ENCODE results near the gene LRRC23.

The LRRC23 gene

DNA sequence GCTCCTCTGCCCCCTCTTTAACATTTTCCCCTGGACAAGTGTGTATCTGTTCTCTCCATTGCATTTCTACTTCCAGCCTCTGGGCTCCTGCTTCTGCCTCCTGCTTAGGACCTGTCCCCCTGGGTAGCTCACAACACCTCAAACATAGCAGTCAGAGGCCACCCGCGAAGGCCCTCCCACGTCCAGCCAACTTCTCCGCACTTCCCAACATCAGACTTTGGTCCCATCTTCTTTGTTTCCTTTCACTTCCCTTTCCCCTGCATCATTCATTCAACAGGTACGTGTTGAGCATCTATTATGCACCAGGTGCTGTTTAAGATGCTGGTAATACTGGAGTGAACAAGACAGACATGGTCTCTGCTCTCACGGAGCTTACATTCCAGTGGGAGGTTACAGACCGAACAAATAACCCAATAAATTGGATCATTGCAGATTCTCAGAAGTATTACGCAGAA lies 42.3 kb downstream of the LRRC23 start:
- no peak for DNase-seq

DNA sequence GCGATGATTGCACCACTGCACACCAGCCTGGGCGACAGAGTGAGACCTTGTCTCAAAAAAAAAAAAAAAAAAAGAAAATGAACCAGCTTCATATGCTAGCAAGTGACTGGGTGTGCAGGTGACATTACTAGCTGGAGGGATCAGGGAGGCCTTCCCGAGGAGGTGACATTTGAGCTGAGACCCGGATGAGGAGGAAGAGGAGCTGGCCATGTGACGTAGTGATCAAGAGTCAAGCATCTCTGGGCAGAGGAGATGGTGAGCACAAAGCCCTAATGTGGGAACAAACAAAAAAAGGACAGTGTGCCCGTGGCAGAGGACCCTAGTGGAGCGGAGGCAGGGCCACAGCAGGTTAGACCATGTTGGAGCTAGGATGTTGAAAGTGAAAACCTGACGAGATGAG lies 43.0 kb downstream of the LRRC23 start:
- DNase-seq: no peak

DNA sequence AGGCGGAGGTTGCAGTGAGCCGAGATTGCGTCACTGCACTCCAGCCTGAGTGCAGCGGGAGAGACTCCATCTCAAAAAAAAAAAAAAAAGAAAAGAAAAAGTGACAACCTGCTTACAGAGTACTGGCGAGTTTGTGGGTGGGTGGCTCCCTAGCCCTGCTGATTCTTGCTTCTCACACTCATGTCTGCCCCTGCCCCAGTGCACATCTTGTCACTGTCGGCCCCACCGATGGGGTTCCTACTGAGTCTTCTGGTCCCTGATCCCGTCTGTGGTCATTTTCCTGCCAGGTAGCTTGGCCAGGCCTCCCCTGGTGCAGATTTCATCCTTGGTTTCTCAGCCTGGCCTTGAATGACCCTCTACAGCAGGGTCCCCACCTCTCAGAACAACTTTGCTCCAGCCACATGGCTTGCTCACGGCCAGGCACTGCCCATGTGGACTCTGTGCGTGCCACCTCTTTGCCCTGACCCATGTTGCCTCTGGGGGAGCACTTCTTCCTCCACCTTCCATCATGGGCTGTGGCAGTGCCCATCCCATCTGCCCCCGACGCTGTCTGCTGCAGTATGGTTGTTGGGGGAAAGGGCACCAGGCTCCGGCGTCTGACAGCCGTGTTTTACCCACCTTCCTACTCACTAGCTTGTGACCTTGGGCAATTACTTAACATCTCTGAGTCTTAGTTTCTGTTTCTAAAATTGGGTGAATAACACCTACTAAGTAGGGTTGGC lies 44.4 kb downstream of the LRRC23 start:
- DNase-seq: peak; percentile 25

DNA sequence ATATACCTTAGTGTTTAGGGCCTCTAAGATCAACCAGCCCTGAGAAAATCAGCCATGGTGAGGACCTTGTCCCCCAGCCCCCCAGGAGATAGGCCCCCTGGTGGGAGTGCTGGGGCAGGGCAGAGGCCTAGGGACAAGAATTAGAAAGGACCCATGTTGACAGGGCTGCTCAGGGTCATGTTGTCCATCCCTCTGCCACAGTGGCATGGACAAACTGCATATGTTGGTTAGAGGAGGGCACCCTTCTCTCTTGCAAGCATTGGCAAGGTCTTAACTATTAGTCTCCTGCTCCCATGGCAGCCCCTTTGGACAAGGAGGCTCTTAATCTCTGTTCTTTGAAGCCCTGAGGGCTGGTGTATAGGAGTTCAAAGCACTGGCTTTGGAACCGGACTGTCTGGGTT lies 45.8 kb downstream of the LRRC23 start:
- peak; percentile 36 for DNase-seq

DNA sequence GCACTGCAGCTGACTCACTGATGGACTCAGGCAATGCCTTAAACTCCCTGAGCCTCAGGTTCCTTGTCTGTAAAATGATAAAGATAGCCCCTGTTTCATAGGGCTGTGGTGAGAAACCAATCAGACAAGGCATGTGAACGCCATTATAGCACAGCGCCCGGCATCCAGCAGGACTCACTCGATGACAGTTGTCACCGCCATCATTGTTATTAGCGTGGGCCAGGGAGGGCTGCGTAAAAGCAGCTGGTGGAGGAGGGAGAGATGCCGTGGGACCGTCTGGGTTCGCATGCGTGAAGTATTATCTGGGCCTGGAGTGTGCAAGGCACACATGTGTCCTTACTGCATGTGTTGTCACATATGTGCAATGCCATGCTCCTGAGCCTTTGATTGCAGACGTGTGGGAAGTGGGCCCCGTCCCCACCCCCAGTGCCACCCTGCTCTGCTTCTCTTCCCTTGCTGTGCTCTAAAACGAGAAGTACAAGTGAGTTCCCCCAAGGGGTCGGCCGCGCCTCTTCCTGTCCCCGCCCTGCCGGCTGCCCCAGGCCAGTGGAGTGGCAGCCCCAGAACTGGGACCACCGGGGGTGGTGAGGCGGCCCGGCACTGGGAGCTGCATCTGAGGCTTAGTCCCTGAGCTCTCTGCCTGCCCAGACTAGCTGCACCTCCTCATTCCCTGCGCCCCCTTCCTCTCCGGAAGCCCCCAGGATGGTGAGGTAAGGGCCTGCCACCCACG lies 46.4 kb downstream of the LRRC23 start, which contains the start of gene PTPN6:
PTPN6 (plus strand) TSS at position 546 of the 730 bp plus-strand sequence; CDS start at position 703, 157 bp downstream.
- DNase-seq: peak; percentile 93

DNA sequence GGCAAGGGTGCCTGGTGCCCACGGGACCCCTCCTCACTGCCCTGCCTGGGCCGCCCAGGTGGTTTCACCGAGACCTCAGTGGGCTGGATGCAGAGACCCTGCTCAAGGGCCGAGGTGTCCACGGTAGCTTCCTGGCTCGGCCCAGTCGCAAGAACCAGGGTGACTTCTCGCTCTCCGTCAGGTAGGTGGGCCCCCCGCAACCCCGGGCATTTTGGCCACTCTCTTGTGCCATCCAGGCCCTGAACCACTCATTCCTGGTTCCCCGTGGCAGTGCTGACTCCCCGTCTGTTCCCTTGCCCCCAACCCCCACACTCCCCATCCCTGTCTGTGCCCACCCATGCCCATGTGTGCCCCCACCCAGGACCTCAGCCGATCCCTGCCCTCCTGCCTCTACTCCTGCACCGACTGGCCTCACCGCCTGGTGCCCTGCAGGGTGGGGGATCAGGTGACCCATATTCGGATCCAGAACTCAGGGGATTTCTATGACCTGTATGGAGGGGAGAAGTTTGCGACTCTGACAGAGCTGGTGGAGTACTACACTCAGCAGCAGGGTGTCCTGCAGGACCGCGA lies 47.0 kb downstream of the LRRC23 start:
- no peak for DNase-seq

DNA sequence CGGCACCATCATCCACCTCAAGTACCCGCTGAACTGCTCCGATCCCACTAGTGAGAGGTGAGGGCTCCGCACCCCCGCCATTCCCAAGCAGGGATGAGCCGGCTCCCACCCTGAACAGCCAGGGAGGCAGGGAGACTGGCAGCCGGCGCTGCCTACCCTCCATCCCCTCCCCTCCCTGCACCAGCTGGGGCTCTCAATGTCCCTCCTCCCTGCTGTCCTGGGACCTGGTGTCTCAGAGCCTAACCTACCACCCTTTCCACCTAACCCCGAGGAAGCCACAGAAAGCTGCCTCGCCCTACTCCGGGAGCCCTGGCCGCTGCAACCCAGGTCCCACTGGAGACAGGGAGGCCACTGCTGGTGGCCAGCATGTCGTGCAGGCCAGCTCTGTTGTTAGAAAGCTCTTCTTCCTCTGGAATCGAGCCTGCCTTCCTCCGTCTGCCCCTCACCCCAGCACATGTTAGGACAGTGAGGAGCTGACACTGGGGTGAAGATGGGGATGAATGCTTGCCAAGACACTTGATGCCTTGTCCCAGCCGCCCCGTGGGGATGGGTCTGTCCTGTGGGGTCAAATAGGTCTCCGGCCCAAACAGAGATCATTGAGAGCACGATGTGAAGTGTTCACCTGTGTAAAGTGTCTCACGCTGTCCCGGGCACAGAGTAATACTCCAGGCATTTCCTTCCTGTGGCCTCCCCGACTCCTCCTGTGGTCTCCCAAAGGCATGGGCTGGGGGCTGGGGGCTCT lies 47.7 kb downstream of the LRRC23 start:
- no peak for DNase-seq

DNA sequence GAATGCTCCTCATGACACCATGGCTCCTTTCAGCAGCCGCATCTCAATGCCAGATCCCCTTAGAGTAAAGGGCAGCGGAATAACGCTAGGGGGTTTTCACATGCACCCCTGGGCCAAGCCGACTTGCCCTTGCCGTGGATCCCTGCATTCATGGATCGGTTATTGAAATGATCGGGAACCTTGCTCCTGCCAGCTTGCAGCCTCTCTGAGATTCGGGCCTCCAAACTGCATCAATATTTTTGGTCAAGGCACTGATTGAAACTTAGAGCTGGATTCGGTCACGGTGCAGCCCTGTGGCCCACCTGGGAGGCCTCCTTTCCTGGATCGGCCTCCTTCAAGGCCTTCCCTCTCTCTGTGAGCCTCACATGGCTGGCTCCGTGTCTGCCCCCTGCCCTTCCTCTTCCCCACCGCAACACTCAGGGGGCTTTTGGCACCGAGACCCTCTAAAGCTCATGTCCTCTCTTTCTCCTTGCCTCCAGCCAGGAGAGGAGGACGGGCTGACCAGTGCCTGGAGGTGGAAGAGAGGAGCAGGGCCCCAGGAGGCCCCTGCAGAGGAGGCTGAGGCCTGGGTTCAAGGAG lies 48.3 kb downstream of the LRRC23 start:
- peak; percentile 41 for DNase-seq

DNA sequence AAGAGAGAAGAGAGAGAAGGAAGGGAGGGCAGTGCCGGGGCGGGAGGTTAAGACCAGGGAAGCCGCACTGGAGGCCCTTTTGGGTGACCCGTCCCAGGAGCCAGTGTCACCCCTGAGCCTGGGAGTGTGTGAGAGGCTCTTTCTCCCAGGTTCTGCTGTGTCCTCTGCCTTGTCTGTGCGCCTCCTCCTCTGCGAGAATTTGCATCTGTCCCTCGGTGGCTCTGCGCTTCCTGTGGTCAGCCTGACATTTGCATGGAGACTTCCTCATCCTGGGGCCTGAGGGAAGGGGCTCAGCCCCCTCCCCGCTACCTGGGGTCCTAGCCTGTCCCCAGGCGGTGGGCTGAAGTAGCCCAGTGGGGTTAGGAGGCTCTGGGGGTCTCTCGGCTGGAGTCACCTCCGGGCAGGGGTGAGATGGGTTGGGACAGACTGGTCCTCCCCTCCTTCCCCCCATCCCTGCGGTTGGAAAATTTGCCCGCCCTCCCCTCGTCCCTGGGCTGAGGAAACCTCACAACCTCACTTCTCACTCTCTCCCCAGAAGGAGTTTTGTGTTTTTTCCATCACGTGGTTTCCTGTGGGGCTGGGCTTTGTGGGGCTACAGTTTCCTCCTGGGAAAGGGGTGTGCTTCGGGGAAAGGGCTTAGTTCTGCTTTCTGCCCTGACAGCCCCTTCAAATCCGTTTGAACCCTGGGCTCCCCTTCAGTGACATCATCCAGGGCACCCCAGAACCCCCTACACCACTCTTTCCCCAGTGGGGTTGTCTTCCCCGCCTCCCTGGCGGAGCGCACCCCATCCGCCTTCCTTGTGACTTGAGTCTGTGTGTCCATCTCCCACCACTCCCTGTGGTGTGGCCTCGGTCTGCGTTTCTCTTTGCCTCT lies 49.1 kb downstream of the LRRC23 start:
- DNase-seq: peak; percentile 98

DNA sequence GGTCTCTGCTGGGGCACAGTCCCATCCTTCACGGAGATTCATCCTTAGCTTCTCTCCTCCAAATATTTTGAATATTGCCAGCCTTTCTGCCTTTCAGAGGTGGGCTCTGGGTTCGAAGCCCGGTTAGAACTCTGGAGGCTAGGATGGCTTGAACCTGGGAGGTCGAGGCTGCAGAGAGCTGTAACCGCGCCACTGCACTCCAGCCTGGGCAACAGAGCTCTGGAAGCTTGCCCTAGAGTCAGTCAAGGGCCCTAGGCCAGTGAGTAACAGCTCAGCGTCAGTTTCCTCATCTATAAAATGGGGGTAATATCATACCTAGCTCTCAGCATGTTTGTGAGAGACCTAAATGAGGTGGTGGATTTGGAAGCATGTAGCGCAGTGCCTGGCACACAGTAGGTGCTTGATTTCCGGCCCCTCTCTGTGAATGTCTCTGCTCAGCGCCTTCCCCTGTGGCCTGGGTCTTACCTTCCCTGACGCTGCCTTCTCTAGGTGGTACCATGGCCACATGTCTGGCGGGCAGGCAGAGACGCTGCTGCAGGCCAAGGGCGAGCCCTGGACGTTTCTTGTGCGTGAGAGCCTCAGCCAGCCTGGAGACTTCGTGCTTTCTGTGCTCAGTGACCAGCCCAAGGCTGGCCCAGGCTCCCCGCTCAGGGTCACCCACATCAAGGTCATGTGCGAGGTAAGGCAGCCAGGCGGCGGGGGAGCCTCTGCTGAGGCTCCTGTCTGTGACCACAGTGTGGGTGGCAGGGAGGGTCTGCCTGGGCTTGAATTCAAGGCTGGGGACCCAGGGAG lies 49.9 kb downstream of the LRRC23 start:
- no peak for DNase-seq

DNA sequence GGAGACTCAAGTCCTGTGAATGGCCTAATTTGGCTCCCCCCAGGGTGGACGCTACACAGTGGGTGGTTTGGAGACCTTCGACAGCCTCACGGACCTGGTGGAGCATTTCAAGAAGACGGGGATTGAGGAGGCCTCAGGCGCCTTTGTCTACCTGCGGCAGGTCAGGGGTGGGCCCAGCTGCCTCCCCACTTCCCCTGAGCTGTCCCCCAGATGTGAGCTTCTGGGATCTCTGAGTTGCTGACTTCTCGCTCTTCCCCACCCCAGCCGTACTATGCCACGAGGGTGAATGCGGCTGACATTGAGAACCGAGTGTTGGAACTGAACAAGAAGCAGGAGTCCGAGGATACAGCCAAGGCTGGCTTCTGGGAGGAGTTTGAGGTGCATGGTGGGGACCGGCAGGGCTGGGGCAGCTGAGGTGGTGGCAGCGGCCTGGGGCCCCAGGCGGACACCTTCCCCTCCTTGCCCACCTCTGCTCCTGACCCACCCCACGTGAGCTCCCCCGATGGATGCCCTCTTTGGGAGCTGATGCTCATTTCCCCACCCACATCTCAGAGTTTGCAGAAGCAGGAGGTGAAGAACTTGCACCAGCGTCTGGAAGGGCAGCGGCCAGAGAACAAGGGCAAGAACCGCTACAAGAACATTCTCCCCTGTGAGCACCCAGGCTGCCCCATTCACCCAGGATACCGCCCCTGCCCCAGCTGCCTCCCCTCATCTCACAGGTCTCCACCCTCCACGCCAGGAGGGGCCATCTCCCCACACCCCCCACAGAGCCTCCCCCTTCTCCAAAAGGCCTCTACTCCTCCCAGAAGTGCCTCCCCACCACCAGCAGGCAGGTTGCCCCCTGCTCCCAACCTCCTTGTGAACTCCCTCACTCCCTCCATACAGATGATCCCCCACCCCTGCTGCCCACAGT lies 50.7 kb downstream of the LRRC23 start:
- no peak for DNase-seq

DNA sequence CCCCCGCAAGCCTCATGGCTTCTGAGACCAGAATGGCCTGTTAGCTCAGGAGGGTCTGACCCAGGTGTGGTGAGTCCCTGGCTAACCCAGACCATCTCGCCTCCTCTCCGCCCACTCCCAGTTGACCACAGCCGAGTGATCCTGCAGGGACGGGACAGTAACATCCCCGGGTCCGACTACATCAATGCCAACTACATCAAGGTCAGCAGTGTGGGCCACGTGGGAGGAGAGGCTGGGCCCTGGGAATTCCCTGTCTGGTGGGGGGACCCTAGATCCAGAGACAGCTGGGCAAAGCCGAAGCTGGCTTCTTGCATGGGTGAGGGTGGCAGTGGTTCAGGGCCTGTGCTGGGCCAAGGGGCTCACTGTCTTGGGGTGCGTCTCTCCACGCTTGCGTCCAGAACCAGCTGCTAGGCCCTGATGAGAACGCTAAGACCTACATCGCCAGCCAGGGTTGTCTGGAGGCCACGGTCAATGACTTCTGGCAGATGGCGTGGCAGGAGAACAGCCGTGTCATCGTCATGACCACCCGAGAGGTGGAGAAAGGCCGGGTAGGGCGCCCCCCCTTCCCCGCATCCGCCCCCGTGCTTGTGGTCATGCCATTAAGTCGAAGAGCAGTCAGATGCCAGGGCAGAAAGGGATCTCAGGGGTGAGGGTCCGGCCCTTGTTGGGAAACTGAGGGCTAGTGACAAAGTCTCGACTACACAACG lies 51.6 kb downstream of the LRRC23 start:
- peak; percentile 39 for DNase-seq

DNA sequence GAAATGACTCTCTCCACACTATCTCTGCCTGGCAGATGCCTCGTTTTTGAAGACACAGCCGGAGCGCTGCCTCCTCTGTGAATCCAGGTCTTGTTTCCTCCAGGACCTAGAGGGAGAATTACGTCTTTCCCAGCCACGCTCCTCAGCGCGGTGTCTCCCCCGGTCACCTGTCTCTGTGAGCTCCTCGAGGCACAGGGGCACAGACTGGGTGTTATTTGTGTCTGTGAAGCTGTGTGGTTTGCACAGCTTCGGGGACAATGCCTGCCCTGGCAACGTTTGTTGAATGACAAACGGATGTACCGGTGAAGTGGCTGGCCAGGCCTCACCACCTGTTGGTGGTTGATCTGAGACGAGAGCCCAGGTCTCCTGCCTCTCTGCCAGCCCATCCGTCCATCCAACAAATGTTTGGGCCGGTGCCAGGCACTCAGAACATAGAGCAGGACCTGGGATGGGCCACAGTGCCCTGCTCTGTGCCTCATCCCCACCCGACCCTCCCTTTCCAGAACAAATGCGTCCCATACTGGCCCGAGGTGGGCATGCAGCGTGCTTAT lies 52.6 kb downstream of the LRRC23 start:
- DNase-seq: no peak

DNA sequence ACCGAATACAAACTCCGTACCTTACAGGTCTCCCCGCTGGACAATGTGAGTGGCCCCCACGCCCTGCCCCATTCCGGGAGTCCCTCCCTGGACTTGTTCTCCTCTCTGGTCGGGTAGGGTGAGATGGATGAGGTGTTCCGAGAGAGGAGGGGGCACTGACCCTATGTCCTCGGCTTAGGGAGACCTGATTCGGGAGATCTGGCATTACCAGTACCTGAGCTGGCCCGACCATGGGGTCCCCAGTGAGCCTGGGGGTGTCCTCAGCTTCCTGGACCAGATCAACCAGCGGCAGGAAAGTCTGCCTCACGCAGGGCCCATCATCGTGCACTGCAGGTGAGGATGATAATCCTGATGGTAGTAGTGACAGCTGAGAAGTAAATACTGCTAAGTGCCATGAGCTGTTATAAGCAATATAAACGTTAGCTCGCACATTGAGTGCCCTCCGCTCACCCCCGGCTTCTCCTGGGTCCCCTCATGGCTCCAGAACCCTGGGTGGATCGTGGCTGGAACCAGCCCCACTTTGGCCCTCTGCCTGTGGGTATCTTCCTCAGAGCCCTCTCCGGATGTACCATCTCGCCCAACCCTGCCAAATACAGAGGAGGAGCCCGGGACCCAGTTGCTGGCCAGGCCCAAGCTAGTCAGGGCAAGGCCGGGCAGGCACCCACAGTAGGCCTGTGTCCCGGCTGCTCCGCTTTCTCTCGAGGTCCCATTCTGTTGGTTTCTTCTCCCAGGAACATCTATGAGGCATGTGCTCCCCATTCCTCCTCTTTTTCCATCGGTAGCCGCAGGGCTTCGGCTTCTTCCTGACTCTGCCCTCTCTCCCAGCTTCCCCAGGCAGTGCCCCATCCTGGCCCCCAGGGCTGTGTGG lies 53.4 kb downstream of the LRRC23 start:
- no peak for DNase-seq

DNA sequence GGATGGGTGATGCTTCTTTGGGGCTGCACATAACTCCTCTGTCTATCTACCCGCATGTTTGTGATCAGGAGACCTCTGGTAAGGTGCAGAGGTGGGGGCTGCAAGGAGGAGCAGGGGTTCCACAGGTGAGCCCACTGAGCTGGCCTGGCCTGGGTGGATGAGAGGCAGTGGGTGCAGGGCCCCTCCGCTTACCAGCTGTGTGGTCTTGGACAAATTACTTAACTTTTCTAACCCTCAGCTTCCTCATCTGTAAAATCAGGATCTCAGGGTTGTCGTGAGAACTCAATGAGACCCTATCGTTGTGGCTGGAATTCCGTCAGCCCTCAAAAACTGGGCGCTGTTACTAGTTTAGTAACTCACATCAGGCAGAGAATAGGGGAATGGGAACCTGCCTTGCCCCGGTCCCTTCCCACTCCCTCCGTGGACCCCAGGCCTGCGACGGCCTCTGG lies 54.0 kb downstream of the LRRC23 start:
- DNase-seq: peak; percentile 81

DNA sequence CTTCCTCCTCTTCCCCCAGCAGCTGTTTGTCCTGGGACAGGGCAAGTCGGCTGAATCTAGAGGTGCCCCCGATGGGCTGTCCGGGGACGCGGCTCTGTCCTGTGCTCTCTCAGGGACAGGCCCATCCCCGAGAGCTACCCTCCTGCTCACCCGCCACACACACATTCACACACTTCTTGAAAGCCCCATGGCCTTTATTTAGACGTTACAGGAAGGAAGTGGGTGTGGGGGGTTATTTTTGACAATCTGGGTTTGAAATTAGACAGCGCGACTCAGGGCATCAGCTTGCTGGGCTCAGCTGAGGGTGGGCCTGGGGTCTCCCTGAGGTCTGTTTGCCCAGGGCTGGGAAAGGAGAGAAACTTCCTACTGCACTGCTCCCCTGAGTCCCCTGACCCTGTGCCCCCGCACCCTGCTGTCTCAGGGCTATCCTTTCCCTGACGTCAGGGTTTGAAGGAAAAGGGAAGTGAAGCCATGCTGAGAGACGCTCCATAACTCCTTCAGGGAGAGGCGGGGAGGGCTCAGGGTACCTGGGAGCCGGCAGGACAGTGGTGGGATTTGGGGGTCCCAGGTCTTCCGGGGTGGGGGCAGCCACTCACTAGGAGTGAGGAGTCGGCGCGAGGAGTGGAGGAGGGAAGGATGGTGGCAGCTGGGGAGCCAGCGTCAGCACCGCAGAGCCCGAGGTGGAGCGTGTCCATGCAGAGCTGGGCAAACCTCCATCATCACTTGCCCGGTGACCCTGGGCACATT lies 54.6 kb downstream of the LRRC23 start:
- DNase-seq: peak; percentile 94

Data from MV-4-11 (cell line).